Central memory CD4-positive, alpha-beta T cell (primary cell): ENCODE data around the gene R3HDM4.
"Not testable (repeated sequence)": the region's sequence is repeated elsewhere in the genome, so short reads cannot be mapped to it uniquely, and the experiment has no call there.

Experiments used
- DNase-seq: peaks from one replicate; pipeline ENCODE4 v3.0.0; 2022

Gene R3HDM4

GRCh38 chr19:853614-854220 lies 59.3 kb downstream of the R3HDM4 start:
- not testable (repeated sequence) for DNase-seq

DNA sequence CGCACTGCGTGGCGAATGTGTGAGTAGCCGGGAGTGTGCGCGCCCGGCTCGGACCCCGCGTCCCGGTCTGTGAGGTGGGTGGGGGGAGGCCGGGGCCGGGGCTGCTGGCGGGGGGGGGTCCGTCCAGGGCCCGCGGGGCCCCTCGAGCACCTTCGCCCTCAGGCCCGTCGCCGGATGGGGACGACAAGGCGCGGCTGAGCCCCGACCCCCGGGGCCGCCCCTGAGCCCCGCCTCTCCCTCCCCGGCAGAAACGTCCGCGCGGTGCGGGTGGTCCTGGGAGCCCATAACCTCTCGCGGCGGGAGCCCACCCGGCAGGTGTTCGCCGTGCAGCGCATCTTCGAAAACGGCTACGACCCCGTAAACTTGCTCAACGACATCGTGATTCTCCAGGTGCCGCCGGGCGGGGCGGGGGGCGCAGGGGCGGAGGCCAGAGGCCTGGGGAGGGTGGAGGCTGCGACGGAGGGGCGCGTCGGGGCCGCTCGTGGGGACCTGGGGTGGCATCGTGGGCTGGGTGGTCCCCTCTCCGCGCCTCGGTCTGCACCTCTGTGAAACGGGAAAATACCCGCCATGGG lies 59.9 kb downstream of the R3HDM4 start:
- no peak for DNase-seq

- DNase-seq: no peak
Observed at GRCh38 chr19:852136-853013, 60.6 kb downstream of the R3HDM4 start, which contains the start of gene ELANE. TSS of gene ELANE (plus strand) at chr19:852303. CDS start at chr19:852329, 26 bp downstream.

GRCh38 chr19:850979-851335 lies 62.1 kb downstream of the R3HDM4 start:
- DNase-seq: no peak

- no peak for DNase-seq
Observed at GRCh38 chr19:850221-850978, 62.6 kb downstream of the R3HDM4 start.

DNA sequence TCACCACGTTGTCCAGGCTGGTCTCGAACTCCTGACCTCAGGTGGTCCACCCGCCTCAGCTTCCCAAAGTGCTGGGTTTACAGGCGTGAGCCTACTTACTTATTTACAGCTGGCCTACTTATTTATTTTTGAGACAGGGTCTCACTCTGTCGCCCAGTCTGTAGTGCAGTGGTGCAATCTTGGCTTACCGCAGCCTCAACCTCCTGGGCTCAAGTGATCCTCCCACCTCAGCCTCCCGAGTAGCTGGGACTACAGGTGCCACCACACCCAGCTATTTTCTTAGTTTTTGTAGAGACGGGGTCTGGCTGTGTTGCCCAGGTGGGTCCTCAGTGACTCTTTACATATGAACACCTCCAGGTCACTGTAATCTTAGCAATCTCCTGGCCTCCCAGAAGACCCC lies 63.8 kb downstream of the R3HDM4 start:
- DNase-seq: not testable (repeated sequence)

DNA sequence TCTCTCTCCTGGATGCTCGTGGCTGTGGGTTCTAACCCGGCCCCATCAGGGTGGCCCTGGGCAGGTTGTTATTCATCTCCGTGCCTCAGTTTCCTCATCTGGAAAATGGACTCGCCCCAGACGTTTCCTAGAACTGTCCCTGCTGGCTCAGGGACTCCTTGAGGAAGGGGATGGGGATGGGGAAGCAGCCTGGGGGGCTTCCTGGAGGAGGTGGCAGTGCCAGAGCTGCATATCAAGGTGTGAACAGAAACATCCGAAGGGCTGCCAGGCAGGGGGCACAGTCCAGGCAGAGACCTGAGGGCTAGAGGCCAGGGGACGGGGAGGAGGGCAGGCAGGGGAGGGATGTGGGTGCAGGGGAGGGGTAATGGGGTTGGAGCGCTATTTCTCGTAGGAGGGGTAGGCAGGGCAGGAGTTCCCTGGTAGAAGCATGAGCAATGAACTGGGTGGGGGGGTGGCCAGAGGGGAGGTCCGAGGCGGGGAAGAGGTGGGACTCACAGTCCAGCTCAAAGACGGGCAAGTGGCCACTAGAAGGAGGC lies 64.6 kb downstream of the R3HDM4 start:
- no peak for DNase-seq
